ENCODE results near the gene ARSD. TPM values are rescaled to one million over a fixed set of nuclear protein-coding genes. Genes with fewer than 3 reads are reported as not detected.
A peak's percentile ranks its signal among the peaks of the same experiment; 100 is the strongest.
"Not testable (repeated sequence)": the region's sequence is repeated elsewhere in the genome, so short reads cannot be mapped to it uniquely, and the experiment has no call there.

The ARSD gene
- total RNA-seq, 4 donors from 2014 or later, result 11.6 to 20.3 (median 14.9) TPM

GRCh38 chrX:2967998-2968909, 39.1 kb upstream of the ARSD start:
- Histone ChIP-seq H3K27me3 (no peaks in the 10 kb centered on the region), H3K36me3 (no peaks in the 10 kb centered on the region), H3K9me3 (no peaks in the 10 kb centered on the region), H3K27ac (replicated peaks in 1 of 4) (no peak overlapping the region), H3K4me1 (peaks cover 0 to 5% (median 0%) of the 10 kb centered on the region in 4 donors), H3K4me3 (peak overlapping the region; percentile 18 to 37 (median 27))
- DNase-seq (ENCODE audit: extremely low spot score), result no peak
- intact Hi-C loops (cut with DNase I), result no loop called here
- TF ChIP-seq EP300 (IDR thresholded peaks at IDR 0.05) (no peak), CTCF (IDR thresholded peaks at IDR 0.05) (no peak), POLR2A (IDR thresholded peaks at IDR 0.05; ENCODE audit: low read depth) (no peak), POLR2AphosphoS5 (IDR thresholded peaks at IDR 0.05) (no peak)
- WGBS, result 63% methylated on average over 26 of the region's 27 CpGs

GRCh38 chrX:2967584-2967983, 38.4 kb upstream of the ARSD start:
- H3K4me1 ChIP-seq, result peaks cover 0 to 5% (median 0%) of the 10 kb centered on the region in 4 donors
- peak overlapping the region; percentile 18 to 37 (median 27) for H3K4me3 ChIP-seq
- no peaks in the 10 kb centered on the region for H3K9me3 ChIP-seq
- no peak for DNase-seq (ENCODE audit: extremely low spot score)
- intact Hi-C loops (cut with DNase I), result no loop called here
- H3K27me3 ChIP-seq, result no peaks in the 10 kb centered on the region
- no peak overlapping the region for H3K27ac ChIP-seq (replicated peaks in 1 of 4)
- no peaks in the 10 kb centered on the region for H3K36me3 ChIP-seq
- TF ChIP-seq CTCF (IDR thresholded peaks at IDR 0.05), result no peak
- TF ChIP-seq POLR2A (IDR thresholded peaks at IDR 0.05; ENCODE audit: low read depth), result no peak
- TF ChIP-seq EP300 (IDR thresholded peaks at IDR 0.05), result no peak
- TF ChIP-seq POLR2AphosphoS5 (IDR thresholded peaks at IDR 0.05), result no peak
- 83% methylated on average over 14 of the region's 14 CpGs for WGBS

GRCh38 chrX:2967012-2967411, 37.9 kb upstream of the ARSD start:
- Histone ChIP-seq H3K27me3 (no peaks in the 10 kb centered on the region), H3K4me3 (no peak overlapping the region), H3K36me3 (no peaks in the 10 kb centered on the region), H3K27ac (replicated peaks in 1 of 4) (no peak overlapping the region), H3K9me3 (no peaks in the 10 kb centered on the region), H3K4me1 (peaks cover 0 to 5% (median 0%) of the 10 kb centered on the region in 4 donors)
- no peak for DNase-seq (ENCODE audit: extremely low spot score)
- TF ChIP-seq POLR2A (IDR thresholded peaks at IDR 0.05; ENCODE audit: low read depth) (no peak), EP300 (IDR thresholded peaks at IDR 0.05) (no peak), CTCF (IDR thresholded peaks at IDR 0.05) (no peak), POLR2AphosphoS5 (IDR thresholded peaks at IDR 0.05) (no peak)
- 84% methylated on average over 3 of the region's 3 CpGs for WGBS
- intact Hi-C loops (cut with DNase I), result no loop called here

- DNase-seq (ENCODE audit: extremely low spot score), result no peak
These were observed 36.8 kb upstream of the ARSD start for GRCh38 chrX:2965965-2966364.

GRCh38 chrX:2963992-2964794, 35.1 kb upstream of the ARSD start:
- DNase-seq (ENCODE audit: extremely low spot score); H3K4me3 ChIP-seq; H3K9me3 ChIP-seq; H3K36me3 ChIP-seq; H3K27ac ChIP-seq (replicated peaks in 1 of 4); intact Hi-C loops (cut with DNase I); H3K27me3 ChIP-seq; H3K4me1 ChIP-seq: not testable (repeated sequence)
- WGBS, result 56% methylated on average over 9 of the region's 16 CpGs

More at GRCh38 chrX:2965965-2966364, 36.8 kb upstream of the ARSD start:
- Histone ChIP-seq H3K4me3 (no peak overlapping the region), H3K27ac (replicated peaks in 1 of 4) (no peak overlapping the region), H3K27me3 (no peaks in the 10 kb centered on the region), H3K36me3 (no peaks in the 10 kb centered on the region), H3K4me1 (peaks cover 0 to 5% (median 0%) of the 10 kb centered on the region in 4 donors), H3K9me3 (no peaks in the 10 kb centered on the region)
- WGBS, result 80% methylated on average over 6 of the region's 6 CpGs
- intact Hi-C loops (cut with DNase I), result no loop called here
- TF ChIP-seq POLR2AphosphoS5 (IDR thresholded peaks at IDR 0.05) (no peak), CTCF (IDR thresholded peaks at IDR 0.05) (no peak), POLR2A (IDR thresholded peaks at IDR 0.05; ENCODE audit: low read depth) (no peak), EP300 (IDR thresholded peaks at IDR 0.05) (no peak)

GRCh38 chrX:2963449-2963848, 34.3 kb upstream of the ARSD start:
- not testable (repeated sequence) for DNase-seq (ENCODE audit: extremely low spot score)
- WGBS, result 94% methylated on average over 7 of the region's 7 CpGs

More at GRCh38 chrX:2963449-2963848, 34.3 kb upstream of the ARSD start:
- H3K36me3 ChIP-seq; intact Hi-C loops (cut with DNase I); H3K9me3 ChIP-seq; H3K4me1 ChIP-seq; H3K4me3 ChIP-seq; H3K27ac ChIP-seq (replicated peaks in 1 of 4); H3K27me3 ChIP-seq: not testable (repeated sequence)
